Pancreas (tissue), 10 donors: ENCODE results near the gene TRPM1. TPM values are rescaled to one million over a fixed set of nuclear protein-coding genes. Genes with fewer than 3 reads are reported as not detected.

Source experiments
- ATAC-seq, 4 donors: fragments of 200-7000 bp; cut with Tn5 transposase; one replicate each; pipeline versions ENCODE4 v1.8.0 to v1.9.1; 2020; ENCODE audit warnings: mild to moderate bottlenecking in 4 of 4, moderate library complexity in 4 of 4
- DNase-seq, 6 donors: peaks; one replicate each; pipeline ENCODE4 v3.0.0-alpha.2; 2020
- FAIRE-seq: peaks from 2 replicates; lab custom pipeline; 2012; peaks lifted over from hg19 to GRCh38; lab: Jason Lieb, UNC
- H3K27ac ChIP-seq, 4 donors: fragments of 200-600 bp; sonication (generic); 1 replicate in 3 of 4; 2 replicates in 1 of 4; pipeline versions ENCODE4 v1.5.0 to v1.8.0; 2020
- H3K27me3 ChIP-seq, 4 donors: fragments of 200-600 bp; one replicate each; pipeline ENCODE4 v1.8.0; 2021
- H3K36me3 ChIP-seq, 3 donors: fragments of 200-600 bp; sonication (generic) in 1 of 3; one replicate each; pipeline versions ENCODE4 v1.5.0 to v1.8.0; 2020 to 2021
- H3K4me1 ChIP-seq, 3 donors: fragments of 200-600 bp; one replicate each; pipeline ENCODE4 v1.8.0; 2021
- H3K4me3 ChIP-seq, 4 donors: fragments of 200-600 bp; sonication (generic) in 2 of 4; one replicate each; pipeline versions ENCODE4 v1.5.0 to v1.8.0; 2020 to 2021
- H3K9me3 ChIP-seq, 4 donors: fragments of 200-600 bp; one replicate each; pipeline ENCODE4 v1.8.0; 2021
- WGBS, 2 donors: extraction: QIAGEN DNeasy Blood & Tissue Kit; methylation state at CpG; one replicate each; pipeline ENCODE4 v1.1.7; 2013; 5-methylcytosine and 5-hydroxymethylcytosine counted together
- intact Hi-C, 3 donors: fragments of 100-400 bp; cut with DNase I; formaldehyde crosslinking; loops; one replicate each; pipeline versions ENCODE4 v1.11.1 to v1.14.2; 2022
- polyA plus RNA-seq, 2 donors: library from polyadenylated mRNA; stranded (reverse); fragments of 200-250 nt; gene quantifications; one replicate each; pipeline ENCODE4 v1.2.3, GENCODE V29; 2013
- total RNA-seq, 6 donors: library from RNA; stranded (reverse); fragmentation: NEBNext Ultra II Directional in 4 of 6; extraction: Animal tissue kit (Norgen Biotek cat#: 25700) in 4 of 6; gene quantifications; one replicate each; pipeline versions ENCODE4 v1.2.1 to v1.2.4, GENCODE V29; 2021 to 2023
- TF ChIP-seq, protein P1 (sequence below), 4 donors: fragments of 200-600 bp; sonication (generic) in 3 of 4; IDR thresholded peaks; one replicate each; pipeline versions ENCODE4 v1.5.0 to v1.8.0; 2021; ENCODE audit warnings: antibody characterized with exemption in 4 of 4
- donor health status: healthy with polysubstance abuse.
- donor health status: DM: no; HTN: no; CAD: no; lungs with moderate emphysema.
- donor health status: DM: no; HTN: no; CAD: no.
- donor health status: control.
- donor health status: control.
- donor health status: Bipolar disorder and iron deficiency.
- donor health status: DM: yes; HTN: yes; CAD: no.
- donor health status: DM: no; HTN: no; CAD: no.
- donor health status: DM: no; HTN: no; CAD: no.
- donor health status: DM: yes; HTN: yes; CAD: no.

The TRPM1 gene
- total and polyA plus RNA-seq, 8 donors = 0.04 TPM; not detected in 7

DNA sequence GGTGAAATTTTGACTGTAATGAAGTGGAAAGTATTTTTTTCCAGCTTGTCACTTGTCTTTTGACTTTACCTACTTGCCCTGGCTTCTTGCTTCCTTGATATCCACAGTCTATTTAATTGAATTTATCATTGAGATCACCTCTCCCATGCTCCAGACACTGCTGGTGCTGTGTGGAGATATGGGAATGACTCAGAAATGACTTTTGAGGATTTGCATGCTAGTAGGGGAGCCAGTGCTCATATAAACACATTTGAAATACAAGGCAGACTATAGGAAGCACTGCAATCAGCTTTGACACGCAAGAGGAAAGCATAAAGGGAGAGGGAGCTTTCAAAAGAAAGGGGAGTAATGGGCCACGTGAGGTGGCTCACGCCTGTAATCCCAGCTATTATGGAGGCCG lies 7.3 kb upstream of the TRPM1 start:
- no peaks in the 10 kb centered on the region for H3K36me3 ChIP-seq
- H3K27me3 ChIP-seq = no peaks in the 10 kb centered on the region
- no peak for DNase-seq
- H3K4me3 ChIP-seq = no peak overlapping the region
- no peaks in the 10 kb centered on the region for H3K9me3 ChIP-seq
- ATAC-seq = no peak
- H3K27ac ChIP-seq = no peak overlapping the region
- TF ChIP-seq, protein P1, sequence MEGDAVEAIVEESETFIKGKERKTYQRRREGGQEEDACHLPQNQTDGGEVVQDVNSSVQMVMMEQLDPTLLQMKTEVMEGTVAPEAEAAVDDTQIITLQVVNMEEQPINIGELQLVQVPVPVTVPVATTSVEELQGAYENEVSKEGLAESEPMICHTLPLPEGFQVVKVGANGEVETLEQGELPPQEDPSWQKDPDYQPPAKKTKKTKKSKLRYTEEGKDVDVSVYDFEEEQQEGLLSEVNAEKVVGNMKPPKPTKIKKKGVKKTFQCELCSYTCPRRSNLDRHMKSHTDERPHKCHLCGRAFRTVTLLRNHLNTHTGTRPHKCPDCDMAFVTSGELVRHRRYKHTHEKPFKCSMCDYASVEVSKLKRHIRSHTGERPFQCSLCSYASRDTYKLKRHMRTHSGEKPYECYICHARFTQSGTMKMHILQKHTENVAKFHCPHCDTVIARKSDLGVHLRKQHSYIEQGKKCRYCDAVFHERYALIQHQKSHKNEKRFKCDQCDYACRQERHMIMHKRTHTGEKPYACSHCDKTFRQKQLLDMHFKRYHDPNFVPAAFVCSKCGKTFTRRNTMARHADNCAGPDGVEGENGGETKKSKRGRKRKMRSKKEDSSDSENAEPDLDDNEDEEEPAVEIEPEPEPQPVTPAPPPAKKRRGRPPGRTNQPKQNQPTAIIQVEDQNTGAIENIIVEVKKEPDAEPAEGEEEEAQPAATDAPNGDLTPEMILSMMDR (IDR thresholded peaks at IDR 0.05) = no peak
- no peaks in the 10 kb centered on the region for H3K4me1 ChIP-seq
- FAIRE-seq = no peak
- intact Hi-C loops = no loop called here
- 90 to 95% methylated on average over 4 of the region's 4 CpGs for WGBS, 2 donors

DNA sequence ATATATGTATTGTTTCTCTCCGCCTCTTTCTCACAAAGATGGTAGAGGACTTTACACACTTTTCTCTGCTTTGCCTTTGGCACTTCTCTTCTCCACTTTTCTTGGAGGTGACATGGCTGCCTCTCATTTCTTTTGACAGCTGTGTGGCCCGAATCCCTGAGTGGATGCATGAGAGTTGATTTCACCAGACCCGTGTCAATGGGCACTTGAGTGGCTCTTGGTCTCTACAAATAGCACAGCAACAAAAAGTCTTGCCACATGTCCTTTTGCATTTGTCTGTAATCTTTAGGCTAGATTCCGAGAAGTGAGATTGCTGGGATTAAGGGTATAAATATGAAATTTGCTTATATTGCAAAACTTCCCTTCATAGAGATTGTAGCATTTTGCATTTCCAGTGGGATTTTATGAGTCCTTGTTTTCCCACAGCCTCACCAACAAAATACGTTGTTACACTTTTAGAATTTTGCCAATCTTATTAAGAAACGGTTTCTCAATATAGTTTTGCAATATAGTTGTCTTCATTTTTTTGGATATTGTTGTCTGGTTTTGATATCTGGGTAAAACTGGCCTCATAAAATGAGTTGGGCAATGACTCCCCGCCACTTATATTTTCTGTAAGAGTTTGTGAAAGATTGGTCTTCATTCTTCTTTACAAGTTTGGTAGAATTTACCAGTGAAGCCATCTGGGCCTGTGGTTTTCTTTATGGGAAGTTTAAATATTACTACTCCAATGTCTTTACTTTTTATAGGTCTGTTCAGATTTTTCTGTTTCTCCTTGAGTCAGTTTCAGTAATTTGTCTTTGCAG lies 5.2 kb upstream of the TRPM1 start:
- Histone ChIP-seq H3K4me3 (no peak overlapping the region), H3K36me3 (no peaks in the 10 kb centered on the region), H3K27me3 (no peaks in the 10 kb centered on the region), H3K9me3 (no peaks in the 10 kb centered on the region), H3K4me1 (no peaks in the 10 kb centered on the region), H3K27ac (no peak overlapping the region)
- TF ChIP-seq, protein P1 (IDR thresholded peaks at IDR 0.05) = no peak
- no peak for DNase-seq
- ATAC-seq = no peak
- FAIRE-seq = no peak
- intact Hi-C loops = no loop called here
- WGBS, 2 donors = 79 to 81% methylated on average over 7 of the region's 7 CpGs

DNA sequence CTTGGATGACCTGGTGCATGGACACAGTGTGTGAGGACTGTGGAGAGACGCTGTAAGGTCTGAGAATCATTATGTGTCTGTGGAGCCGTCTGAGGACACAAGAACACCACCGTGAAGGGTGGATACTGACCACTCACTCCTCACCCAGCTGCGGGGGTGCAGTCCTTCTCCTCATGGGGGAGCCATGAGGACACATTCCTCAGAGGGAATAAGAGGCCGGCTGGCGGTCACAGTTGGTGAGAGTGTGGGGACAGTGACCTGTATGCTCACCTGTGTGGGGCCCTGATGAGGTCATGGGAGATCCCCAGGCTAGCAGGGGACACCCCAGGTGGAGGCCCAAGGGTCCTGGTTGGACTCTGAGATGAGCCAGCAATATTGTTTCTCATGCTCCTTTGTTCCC lies 2.5 kb upstream of the TRPM1 start:
- ATAC-seq = no peak
- intact Hi-C loops = no loop called here
- no peak for DNase-seq
- TF ChIP-seq, protein P1 (IDR thresholded peaks at IDR 0.05) = no peak
- H3K4me1 ChIP-seq = peaks cover 0 to 11% (median 4%) of the 10 kb centered on the region in 3 donors
- H3K27me3 ChIP-seq = no peaks in the 10 kb centered on the region
- H3K4me3 ChIP-seq = no peak overlapping the region
- no peaks in the 10 kb centered on the region for H3K36me3 ChIP-seq
- no peaks in the 10 kb centered on the region for H3K9me3 ChIP-seq
- no peak for FAIRE-seq
- WGBS, 2 donors = 85 to 93% methylated on average over 6 of the region's 6 CpGs
- no peak overlapping the region for H3K27ac ChIP-seq

DNA sequence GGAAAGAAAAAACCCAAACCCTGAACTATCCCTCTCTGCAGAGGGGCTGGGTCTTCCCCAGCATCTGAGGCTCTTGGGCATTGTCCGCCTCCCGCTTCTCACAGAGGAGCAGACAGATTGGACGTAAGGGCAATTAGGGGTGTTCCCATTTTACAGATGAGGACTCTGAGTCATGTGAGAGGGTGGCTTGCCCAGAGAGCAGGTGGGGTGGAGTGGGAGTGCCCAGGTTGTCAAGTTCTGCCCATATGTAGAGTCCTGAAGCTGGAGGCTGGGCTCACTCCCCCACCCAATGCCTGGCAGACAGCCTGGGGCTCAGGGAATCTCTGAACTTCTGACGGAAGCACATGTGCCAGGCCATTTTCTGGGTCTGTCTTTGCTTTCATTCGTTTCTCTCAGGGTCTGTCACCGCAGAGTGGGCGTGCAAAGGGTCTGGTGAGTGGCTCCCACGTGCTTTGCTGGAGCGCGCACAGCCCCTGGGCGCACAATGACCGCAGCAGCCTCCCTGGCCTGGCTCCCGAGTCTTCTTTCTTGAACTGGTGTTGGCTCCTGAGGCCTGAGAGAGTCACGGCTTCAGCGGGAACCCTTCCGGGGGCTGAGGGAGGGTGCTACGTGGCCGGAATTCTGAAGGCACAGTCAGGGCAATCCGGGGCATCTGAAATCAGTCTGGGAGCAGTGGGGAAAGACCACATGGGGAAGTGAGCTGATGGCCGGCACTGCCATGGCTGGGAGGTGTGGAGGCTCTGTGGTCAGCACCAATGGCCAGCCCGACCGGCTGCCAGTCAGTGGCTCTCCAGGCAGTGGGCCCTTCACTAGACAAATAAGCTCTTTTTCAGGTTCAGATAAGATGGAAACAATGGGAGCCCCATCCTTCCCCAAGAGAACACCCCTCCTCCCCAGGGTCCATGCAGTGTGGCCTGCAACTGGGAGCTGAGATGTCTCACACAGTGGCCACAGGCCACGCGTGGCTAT lies 1.1 kb upstream of the TRPM1 start:
- ATAC-seq (no peak), FAIRE-seq (no peak), DNase-seq (no peak)
- Histone ChIP-seq H3K36me3 (no peaks in the 10 kb centered on the region), H3K27ac (no peak overlapping the region), H3K4me1 (peaks cover 0 to 14% (median 4%) of the 10 kb centered on the region in 3 donors), H3K9me3 (no peaks in the 10 kb centered on the region), H3K27me3 (no peaks in the 10 kb centered on the region), H3K4me3 (no peak overlapping the region)
- TF ChIP-seq, protein P1 (IDR thresholded peaks at IDR 0.05) = no peak
- intact Hi-C loops = no loop called here
- 94 to 97% methylated on average over 24 of the region's 24 CpGs for WGBS, 2 donors
